HepG2 (cell line): Measurements from ENCODE around the gene DDX31. TPM values are rescaled to one million over a fixed set of nuclear protein-coding genes. Genes with fewer than 3 reads are reported as not detected.

Experiments
- ATAC-seq: fragments of 200-7000 bp; cut with Tn5 transposase; 3 replicates; pipeline ENCODE4 v1.9.1; 2020; ENCODE audit warnings: mild to moderate bottlenecking, moderate library complexity
- BruUV-seq: library from RNA; stranded (reverse); fragments of 400-500 nt; replicated peaks from 2 replicates; lab custom pipeline; 2021; lab: Mats Ljungman, UMichigan
- CTCF ChIA-PET: fragments of 300-600 bp; formaldehyde crosslinking; extraction: SDS; loops from one replicate; lab custom pipeline; 2021; ENCODE audit warnings: low total read pairs, inconsistent platforms, low intra/inter-chr PET ratio; lab: Yijun Ruan, JAX
- POLR2A ChIA-PET: fragments of 350-600 bp; sonication (Branson Sonifier 250); formaldehyde crosslinking; loops from one replicate; lab custom pipeline; 2020; ENCODE audit warnings: antibody characterized with exemption, inconsistent platforms; lab: Yijun Ruan, JAX
- DNase-seq: peaks from one replicate; pipeline ENCODE4 v3.0.0-alpha.2; 2015; ENCODE audit warnings: low spot score
- FAIRE-seq: peaks from 3 replicates; lab custom pipeline; 2011; peaks lifted over from hg19 to GRCh38; lab: Jason Lieb, UNC
- H2AFZ ChIP-seq: one replicate; pipeline ENCODE4 v1.6.1; 2011; ENCODE audit warnings: low read length, inconsistent platforms
- H3K27ac ChIP-seq: fragments of 300-600 bp; 3 replicates; pipeline ENCODE4 v1.8.0; 2011; ENCODE audit warnings: mixed run types, mild to moderate bottlenecking, mixed read lengths, low read length, inconsistent platforms; ENCODE audit not compliant: insufficient read depth; ENCODE audit errors: extremely low read length
- H3K27me3 ChIP-seq, 2 experiments: fragments of 200-600 bp in 1 of 2; 2 replicates in 1 of 2; 3 replicates in 1 of 2; pipeline versions ENCODE4 v1.6.0 to v1.8.0; 2011; ENCODE audit warnings: low read length in 2 of 2, mild to moderate bottlenecking in 2 of 2, moderate library complexity in 2 of 2, inconsistent platforms in 1 of 2; ENCODE audit not compliant: insufficient read depth in 2 of 2, control insufficient read depth in 1 of 2
- H3K36me3 ChIP-seq, 2 experiments: fragments of 200-600 bp in 1 of 2; replicated peaks in 1 of 2; 2 replicates in 1 of 2; 3 replicates in 1 of 2; pipeline versions ENCODE4 v1.5.1 to v1.8.0; 2011; ENCODE audit warnings: low read length in 2 of 2, inconsistent platforms in 1 of 2; ENCODE audit not compliant: insufficient read depth in 2 of 2, control insufficient read depth in 1 of 2
- H3K4me1 ChIP-seq: 2 replicates; pipeline ENCODE4 v1.5.1; 2012; ENCODE audit warnings: low read length, inconsistent platforms; ENCODE audit not compliant: insufficient read depth
- H3K4me2 ChIP-seq: 2 replicates; pipeline ENCODE4 v1.6.0; 2011; ENCODE audit warnings: low read depth, low read length, inconsistent platforms
- H3K4me3 ChIP-seq, 3 experiments: fragments of 200-600 bp in 1 of 3; sonication (generic), shearing (Covaris generic) in 1 of 3; replicated peaks in 1 of 3; 2 replicates each; pipeline ENCODE4 v1.5.1; 2011 to 2016; ENCODE audit warnings: low read length in 3 of 3, inconsistent platforms in 2 of 3, low read depth in 2 of 3, mild to moderate bottlenecking in 2 of 3, control low read depth in 1 of 3, mixed read lengths in 1 of 3; ENCODE audit not compliant: insufficient read depth in 1 of 3
- H3K79me2 ChIP-seq: one replicate; pipeline ENCODE4 v1.6.1; 2011; ENCODE audit warnings: low read length, inconsistent platforms; ENCODE audit not compliant: insufficient read depth
- H3K9ac ChIP-seq: 2 replicates; pipeline ENCODE4 v1.6.0; 2011; ENCODE audit warnings: mild to moderate bottlenecking, low read depth, low read length, inconsistent platforms; ENCODE audit not compliant: insufficient read depth
- H3K9me3 ChIP-seq: 2 replicates; pipeline ENCODE4 v1.5.1; 2012; ENCODE audit warnings: mild to moderate bottlenecking, low read length
- H4K20me1 ChIP-seq: 2 replicates; pipeline ENCODE4 v1.6.0; 2011; ENCODE audit warnings: inconsistent platforms, mild to moderate bottlenecking, low read length, moderate library complexity; ENCODE audit not compliant: insufficient read depth
- ATRX ChIP-seq: sonication (generic); formaldehyde crosslinking; IDR thresholded peaks from 2 replicates; pipeline ENCODE4 v1.4.0; 2020; ENCODE audit warnings: missing genetic modification reagents, borderline replicate concordance
- RBFOX2 ChIP-seq: fragments of 200-400 bp; formaldehyde crosslinking; IDR thresholded peaks from 2 replicates; pipeline ENCODE4 v1.6.1; 2017; ENCODE audit warnings: low read depth, mild to moderate bottlenecking, low read length
- ZFX ChIP-seq: sonication (generic); formaldehyde crosslinking; IDR thresholded peaks from 2 replicates; pipeline ENCODE4 v1.4.0; 2020; ENCODE audit warnings: mild to moderate bottlenecking, low read depth, missing genetic modification reagents, moderate library complexity
- ZKSCAN5 ChIP-seq: sonication (generic); formaldehyde crosslinking; IDR thresholded peaks from 2 replicates; pipeline ENCODE4 v1.5.1; 2020; ENCODE audit warnings: mild to moderate bottlenecking, missing genetic modification reagents
- ZNF101 ChIP-seq: sonication (generic); formaldehyde crosslinking; IDR thresholded peaks from 2 replicates; pipeline ENCODE4 v1.4.0; 2020; ENCODE audit warnings: mild to moderate bottlenecking, low read depth, missing genetic modification reagents, borderline replicate concordance
- WGBS: methylation state at CpG from one replicate; pipeline ENCODE4 v1.1.6; 2017; ENCODE audit warnings: low lambda C conversion rate; 5-methylcytosine and 5-hydroxymethylcytosine counted together
- in situ Hi-C: cut with HindIII; loops from 2 replicates; pipeline ENCODE4 v1.10.0; 2017; ENCODE audit warnings: low pct_unique_long_range_greater_than_20kb; ENCODE audit not compliant: extremely low pct_ligation_motif_present
- intact Hi-C: fragments of 100-400 bp; cut with micrococcal nuclease; formaldehyde crosslinking; loops from one replicate; pipeline ENCODE4 v1.10.0; 2022; ENCODE audit not compliant: unreplicated experiment
- polyA plus RNA-seq, 8 experiments: library from polyadenylated mRNA; depleted of rRNA in 3 of 8; stranded (reverse) in 7 of 8; unstranded in 1 of 8; fragments of >200 nt; fragmentation: Illumina TruSeq in 4 of 8; extraction: Trizol in 4 of 8; gene quantifications; 2 replicates each; pipeline versions ENCODE4 v1.2.1 to v1.2.3, GENCODE V29; 2011 to 2016; ENCODE audit warnings: low read depth in 4 of 8, missing spikeins in 1 of 8, mixed read lengths in 1 of 8; ENCODE audit not compliant: insufficient read depth in 1 of 8
- total RNA-seq, 5 experiments: library from RNA; depleted of rRNA; stranded (reverse); fragments of >200 nt; fragmentation: Illumina TruSeq; extraction: Trizol; gene quantifications; 2 replicates each; pipeline ENCODE4 v1.2.3, GENCODE V29; 2016; ENCODE audit warnings: low read depth in 1 of 5
- TF ChIP-seq, protein P1 (sequence below): sonication (generic); formaldehyde crosslinking; IDR thresholded peaks from 2 replicates; pipeline ENCODE4 v1.9.0; 2021; ENCODE audit warnings: missing genetic modification reagents, borderline replicate concordance
- TF ChIP-seq, protein P2 (sequence below): IDR thresholded peaks from 2 replicates; pipeline ENCODE4 v1.6.1; 2016; ENCODE audit warnings: low read depth

Gene DDX31
- total and polyA plus RNA-seq, 2 of the 13 experiments (the other 11 are each of a cell fraction or from before 2014, with no cell fraction given) = 11.4 to 16.3 TPM

GRCh38 chr9:132648283-132648682 lies 21.5 kb downstream of the DDX31 start (continued):
- TF ChIP-seq ZFX = no peak

GRCh38 chr9:132647806-132648205 lies 22.0 kb downstream of the DDX31 start:
- ChIA-PET POLR2A (no interaction called here), CTCF (no interaction called here)
- no peak overlapping the region for H3K9ac ChIP-seq
- no peaks in the 10 kb centered on the region for H3K9me3 ChIP-seq
- no peaks in the 10 kb centered on the region for H3K79me2 ChIP-seq
- peaks cover 13% of the 10 kb centered on the region for H3K4me1 ChIP-seq
- no peak overlapping the region for H3K4me2 ChIP-seq
- BruUV-seq = no TSS peak
- no peak overlapping the region for H3K4me3 ChIP-seq
- H3K27me3 ChIP-seq = no peaks in the 10 kb centered on the region
- no peak for ATAC-seq
- intact Hi-C loops = no loop called here
- peaks cover 21 to 71% of the 10 kb centered on the region in 2 experiments for H3K36me3 ChIP-seq
- no peak for DNase-seq
- in situ Hi-C loops = no loop called here
- 98% methylated on average over 2 of the region's 2 CpGs for WGBS
- H4K20me1 ChIP-seq = no peaks in the 10 kb centered on the region
- no peak overlapping the region for H3K27ac ChIP-seq
- no peak overlapping the region for H2AFZ ChIP-seq
- no peak for FAIRE-seq
- TF ChIP-seq, protein P1, sequence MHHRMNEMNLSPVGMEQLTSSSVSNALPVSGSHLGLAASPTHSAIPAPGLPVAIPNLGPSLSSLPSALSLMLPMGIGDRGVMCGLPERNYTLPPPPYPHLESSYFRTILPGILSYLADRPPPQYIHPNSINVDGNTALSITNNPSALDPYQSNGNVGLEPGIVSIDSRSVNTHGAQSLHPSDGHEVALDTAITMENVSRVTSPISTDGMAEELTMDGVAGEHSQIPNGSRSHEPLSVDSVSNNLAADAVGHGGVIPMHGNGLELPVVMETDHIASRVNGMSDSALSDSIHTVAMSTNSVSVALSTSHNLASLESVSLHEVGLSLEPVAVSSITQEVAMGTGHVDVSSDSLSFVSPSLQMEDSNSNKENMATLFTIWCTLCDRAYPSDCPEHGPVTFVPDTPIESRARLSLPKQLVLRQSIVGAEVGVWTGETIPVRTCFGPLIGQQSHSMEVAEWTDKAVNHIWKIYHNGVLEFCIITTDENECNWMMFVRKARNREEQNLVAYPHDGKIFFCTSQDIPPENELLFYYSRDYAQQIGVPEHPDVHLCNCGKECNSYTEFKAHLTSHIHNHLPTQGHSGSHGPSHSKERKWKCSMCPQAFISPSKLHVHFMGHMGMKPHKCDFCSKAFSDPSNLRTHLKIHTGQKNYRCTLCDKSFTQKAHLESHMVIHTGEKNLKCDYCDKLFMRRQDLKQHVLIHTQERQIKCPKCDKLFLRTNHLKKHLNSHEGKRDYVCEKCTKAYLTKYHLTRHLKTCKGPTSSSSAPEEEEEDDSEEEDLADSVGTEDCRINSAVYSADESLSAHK (CRISPR knock-in tag) = no peak

DNA sequence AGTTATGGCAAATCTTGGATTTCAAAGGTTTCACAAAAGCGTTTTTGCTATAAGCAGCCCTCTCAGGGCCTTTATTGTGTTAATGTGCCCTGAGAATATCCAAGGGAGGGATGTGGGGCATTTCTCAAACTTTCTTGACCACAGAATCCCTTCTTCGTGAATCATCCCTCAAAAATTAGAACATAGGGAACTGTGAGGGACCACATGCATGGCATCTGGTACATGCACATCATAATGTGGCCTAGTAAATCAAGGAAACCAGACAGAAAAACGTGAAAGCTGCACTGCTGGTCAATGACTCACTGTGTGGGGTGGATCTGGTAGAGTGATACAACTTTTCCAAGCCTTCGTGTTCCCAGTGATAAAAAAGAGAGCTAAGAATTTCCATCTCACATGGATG lies 22.4 kb downstream of the DDX31 start:
- intact Hi-C loops (no loop called here), in situ Hi-C loops (no loop called here)
- FAIRE-seq (no peak), DNase-seq (no peak), ATAC-seq (no peak)
- Histone ChIP-seq H3K4me3 (no peak overlapping the region), H2AFZ (no peak overlapping the region), H3K27ac (no peak overlapping the region), H4K20me1 (no peaks in the 10 kb centered on the region), H3K4me2 (no peak overlapping the region), H3K27me3 (no peaks in the 10 kb centered on the region), H3K36me3 (peaks cover 21 to 74% of the 10 kb centered on the region in 2 experiments), H3K4me1 (peaks cover 13% of the 10 kb centered on the region), H3K9ac (no peak overlapping the region), H3K9me3 (no peaks in the 10 kb centered on the region), H3K79me2 (no peaks in the 10 kb centered on the region)
- POLR2A ChIA-PET = no interaction called here
- WGBS = 86% methylated on average over 4 of the region's 4 CpGs
- BruUV-seq = no TSS peak
- CTCF ChIA-PET = no interaction called here
- TF ChIP-seq, protein P2, sequence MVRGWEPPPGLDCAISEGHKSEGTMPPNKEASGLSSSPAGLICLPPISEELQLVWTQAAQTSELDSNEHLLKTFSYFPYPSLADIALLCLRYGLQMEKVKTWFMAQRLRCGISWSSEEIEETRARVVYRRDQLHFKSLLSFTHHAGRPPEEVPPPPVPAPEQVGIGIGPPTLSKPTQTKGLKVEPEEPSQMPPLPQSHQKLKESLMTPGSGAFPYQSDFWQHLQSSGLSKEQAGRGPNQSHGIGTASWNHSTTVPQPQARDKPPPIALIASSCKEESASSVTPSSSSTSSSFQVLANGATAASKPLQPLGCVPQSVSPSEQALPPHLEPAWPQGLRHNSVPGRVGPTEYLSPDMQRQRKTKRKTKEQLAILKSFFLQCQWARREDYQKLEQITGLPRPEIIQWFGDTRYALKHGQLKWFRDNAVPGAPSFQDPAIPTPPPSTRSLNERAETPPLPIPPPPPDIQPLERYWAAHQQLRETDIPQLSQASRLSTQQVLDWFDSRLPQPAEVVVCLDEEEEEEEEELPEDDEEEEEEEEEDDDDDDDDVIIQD (CRISPR knock-in tag) = no peak
- TF ChIP-seq RBFOX2 = no peak
- TF ChIP-seq ZNF101 (CRISPR knock-in tag) = no peak
- TF ChIP-seq ATRX (CRISPR knock-in tag) = no peak
- TF ChIP-seq ZKSCAN5 (CRISPR knock-in tag) = no peak
